Activated CD4-positive, alpha-beta T cell treated with anti-CD3 and anti-CD28 coated beads, Interleukin-2, amount 50 U/mL, for 1 hour (primary cell): ENCODE data around the gene MEIOB.
"Not testable (repeated sequence)": the region's sequence is repeated elsewhere in the genome, so short reads cannot be mapped to it uniquely, and the experiment has no call there.

ENCODE experiments used
- DNase-seq: peaks from one replicate; pipeline ENCODE4 v3.0.0-alpha.2; 2020

The MEIOB gene

DNA sequence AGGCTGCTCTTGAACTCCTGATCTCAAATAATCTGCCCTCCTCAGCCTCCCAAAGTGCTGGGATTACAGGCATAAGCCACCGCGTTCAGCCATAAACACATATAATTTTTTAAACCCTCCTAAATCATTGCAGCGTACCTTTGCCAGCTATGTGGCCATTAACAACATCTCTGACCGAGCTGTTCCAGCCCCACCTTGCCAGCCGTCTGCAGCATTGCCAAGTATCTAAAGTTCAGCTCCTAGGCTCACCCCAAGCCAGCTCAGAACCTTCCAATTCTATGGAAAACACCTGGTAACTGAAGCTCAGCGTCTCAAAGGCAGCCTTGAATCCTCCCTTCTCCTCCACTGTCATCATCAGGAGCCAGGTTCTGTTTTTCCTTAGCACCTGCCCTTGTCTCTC is 5.1 kb upstream of the MEIOB start:
- DNase-seq, result no peak

DNA sequence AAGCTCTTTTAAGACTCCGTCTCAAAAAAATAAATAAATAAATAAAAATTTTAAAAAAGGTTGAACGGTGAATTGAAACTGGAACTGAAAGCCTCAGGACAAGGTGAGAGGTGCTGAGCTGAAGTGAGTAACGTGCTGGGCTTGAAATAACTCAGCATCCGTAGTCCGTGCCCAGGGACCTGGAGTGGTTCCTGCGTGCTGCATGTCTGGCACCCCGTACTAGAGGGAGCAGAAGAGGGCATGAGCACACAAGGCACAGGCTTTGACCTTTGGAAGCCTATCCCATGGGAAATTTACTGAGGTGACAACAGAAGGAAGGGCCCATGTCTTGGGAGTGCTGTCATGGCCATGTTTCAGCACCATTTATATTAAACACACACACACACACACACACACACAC is 4.5 kb upstream of the MEIOB start:
- DNase-seq, result no peak

DNA sequence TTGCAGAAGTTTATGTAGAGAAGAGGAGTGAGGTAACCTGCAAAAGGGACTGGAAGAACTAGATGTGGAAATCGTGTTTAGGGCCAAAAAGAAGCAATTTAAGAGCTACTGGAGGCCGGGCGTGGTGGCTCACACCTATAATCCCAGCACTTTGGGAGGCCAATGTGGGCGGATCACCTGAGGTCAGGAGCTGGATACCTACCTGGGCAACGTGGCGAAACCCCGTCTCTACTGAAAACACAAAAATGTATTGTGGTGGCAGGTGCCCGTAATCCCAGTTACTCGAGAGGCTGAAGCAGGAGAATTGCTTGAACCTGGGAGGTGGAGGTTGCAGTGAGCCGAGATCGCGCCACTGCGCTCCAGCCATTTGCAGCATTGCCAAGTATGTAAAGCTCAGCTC is 4.1 kb upstream of the MEIOB start:
- DNase-seq, result not testable (repeated sequence)

DNA sequence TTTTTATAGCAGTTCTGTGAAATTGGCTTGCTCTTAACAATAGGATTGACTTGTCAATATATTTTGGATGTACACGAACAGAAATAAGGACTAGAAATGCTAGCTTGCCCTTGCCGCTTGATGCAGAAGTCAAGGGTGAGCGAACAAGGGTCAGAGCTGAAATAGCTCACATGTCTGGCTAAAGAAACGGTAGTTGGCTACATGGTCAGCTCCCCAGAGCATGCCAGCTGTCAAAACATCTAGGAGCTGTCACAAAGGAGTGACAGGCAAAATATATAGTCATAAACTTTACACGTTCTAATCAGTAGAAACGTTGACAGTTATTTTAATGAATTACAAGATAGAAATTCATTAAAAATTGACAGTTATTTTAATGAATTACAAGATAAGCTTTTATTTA is 2.9 kb upstream of the MEIOB start:
- no peak for DNase-seq

DNA sequence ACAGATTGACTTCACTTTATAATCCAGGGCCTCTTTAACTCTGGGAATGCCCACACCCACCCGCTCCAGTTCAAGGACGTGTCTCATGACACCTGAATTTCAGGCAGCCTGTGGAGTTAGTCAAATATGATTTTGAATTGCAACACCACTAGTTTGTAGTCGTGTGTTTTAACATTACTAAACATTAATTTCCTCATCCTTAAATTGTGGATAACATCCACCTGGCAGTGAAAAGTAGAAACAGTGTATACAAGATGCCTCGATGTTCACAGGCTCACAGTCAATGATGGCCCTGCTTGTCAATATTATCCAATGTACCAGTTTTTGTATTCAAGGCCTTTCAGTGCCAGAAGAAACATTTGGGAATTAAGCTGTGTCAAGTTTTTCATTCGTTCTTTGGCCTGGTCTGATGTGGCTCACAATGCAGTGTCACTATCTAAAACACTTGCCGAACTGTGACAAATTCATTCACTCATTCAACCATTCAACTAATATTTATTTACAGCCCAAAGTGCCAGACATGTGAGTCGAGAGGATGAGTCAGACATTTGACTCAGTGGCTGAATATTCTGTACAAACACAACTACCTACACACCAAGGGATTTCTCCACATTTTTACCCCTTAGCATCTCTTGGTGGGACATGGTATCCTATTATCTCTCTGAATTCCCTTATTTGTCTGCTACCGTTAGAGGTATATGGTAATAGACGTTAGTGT is 1.4 kb downstream of the MEIOB start:
- no peak for DNase-seq

DNA sequence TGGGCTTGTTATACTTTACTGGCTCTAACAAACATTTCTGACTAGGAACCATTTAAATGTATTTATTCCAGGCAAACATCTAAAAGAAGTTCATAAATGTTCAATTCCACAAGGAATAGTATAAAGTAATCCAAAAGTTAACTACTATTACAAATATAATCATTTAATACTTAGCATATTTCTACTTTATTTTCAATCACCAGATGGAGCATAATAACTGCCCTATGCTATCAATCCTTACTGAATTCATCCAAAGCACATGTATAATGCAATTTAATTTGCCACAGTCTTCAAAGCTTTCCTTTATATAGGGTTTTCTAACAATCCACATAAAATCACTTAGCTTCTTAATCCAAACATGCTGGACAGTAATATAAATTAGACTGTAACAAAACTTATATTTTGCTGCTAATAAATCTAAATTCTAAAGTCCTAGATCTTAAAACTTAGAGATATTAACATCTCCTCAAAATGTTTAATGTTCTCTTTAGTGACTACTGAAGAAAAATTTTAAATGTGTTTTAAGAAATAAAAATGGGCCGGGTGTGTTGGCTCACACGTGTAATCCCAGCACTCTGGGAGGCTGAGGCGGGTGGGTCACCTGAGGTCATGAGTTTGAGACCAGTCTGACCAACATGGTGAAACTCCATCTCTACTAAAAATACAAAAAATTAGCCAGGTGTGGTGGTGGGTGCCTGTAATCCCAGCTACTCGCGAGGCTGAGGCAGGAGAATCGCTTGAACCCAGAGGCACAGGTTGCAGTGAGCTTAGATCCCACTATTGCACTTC is 5.9 kb downstream of the MEIOB start:
- DNase-seq, result no peak

DNA sequence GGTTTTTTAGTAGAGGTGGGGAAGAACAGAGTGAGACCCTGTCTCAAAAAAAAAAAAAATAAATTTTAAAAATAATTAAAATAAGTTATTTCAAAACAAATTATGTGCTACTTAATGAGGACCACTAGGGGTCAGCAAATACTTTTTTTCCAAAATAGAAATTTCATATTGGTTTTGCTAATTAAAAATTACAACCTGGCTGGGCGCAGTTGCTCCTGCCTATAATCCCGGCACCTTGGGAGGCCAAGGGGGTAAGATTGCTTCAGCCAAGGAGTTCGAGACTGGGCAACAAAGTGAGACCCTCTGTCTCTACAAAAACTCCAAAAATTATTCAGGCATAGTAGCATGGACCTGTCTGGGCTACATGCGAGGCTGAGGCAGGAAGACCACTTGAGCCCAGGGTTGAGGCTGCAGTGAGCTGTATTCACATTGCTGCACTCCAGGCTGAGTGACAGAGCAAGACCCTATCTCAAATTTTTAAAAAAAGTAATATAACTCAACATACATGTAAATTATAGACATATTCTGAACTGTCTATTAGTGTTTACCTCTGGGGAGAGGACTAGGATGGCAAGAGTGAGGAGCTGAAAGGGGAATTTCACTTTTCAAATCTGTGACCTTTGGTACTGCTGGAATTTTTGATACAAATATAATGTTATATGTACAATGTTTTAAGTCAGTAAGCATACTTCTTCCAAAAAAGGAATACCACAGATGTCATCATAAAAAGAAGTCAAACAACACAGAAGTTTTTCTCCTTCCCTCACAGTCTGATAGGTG is 8.1 kb downstream of the MEIOB start:
- no peak for DNase-seq

DNA sequence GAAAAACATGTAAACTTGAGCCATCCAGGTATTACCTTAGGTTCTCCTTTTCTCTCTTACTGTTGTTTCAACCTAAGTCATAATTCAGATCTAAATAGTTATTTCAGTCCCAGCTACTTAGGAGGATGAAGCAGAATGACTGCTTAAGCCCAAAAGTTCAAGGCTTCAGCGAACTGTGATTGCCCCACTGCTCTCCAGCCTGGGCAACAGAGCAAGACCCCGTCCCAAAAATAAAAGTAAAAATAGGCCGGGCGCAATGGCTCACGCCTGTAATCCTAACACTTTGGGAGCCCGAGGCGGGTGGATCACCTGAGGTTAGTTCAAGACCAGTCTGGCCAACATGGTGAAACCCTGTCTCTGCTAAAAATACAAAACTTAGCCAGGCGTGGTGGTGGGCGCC is 9.6 kb downstream of the MEIOB start:
- no peak for DNase-seq

DNA sequence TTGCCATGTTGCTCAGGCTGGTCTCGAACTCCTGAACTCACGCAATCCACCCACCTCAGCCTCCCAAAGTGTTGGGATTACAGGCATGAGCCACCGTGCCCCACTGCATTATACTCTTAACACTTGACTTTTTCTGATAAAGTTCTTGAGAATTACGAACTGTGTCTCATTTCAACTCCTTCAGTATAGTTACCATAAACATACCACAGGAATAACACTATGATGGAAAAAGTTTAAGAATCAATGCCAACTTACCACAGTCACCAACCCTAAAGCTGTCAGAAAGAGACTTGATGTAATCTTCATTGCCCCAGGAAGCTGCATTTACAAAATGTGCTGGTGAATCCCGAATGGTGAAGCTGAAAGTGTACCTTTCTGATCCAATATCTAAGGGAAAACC is 10.2 kb downstream of the MEIOB start:
- DNase-seq, result no peak

DNA sequence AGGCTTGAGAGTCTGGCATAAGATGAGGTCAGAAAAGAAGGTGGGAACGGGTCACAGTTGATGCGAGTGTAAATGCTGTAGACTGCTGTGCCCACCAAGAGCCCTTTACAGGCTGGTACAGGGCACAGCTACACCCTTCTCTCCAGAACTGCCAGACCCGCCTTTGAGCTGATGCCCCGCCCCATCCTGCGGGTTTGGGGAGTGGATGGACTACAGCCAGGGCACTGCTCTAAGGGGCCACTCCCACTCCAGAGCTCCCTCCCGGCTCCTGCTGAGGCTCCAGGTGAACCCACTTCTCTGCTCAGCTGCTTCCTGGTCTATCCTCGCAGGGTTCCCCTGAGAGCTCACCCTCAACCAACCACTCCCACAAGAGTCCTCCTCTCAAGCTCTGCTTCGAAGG is 12.3 kb downstream of the MEIOB start:
- no peak for DNase-seq

DNA sequence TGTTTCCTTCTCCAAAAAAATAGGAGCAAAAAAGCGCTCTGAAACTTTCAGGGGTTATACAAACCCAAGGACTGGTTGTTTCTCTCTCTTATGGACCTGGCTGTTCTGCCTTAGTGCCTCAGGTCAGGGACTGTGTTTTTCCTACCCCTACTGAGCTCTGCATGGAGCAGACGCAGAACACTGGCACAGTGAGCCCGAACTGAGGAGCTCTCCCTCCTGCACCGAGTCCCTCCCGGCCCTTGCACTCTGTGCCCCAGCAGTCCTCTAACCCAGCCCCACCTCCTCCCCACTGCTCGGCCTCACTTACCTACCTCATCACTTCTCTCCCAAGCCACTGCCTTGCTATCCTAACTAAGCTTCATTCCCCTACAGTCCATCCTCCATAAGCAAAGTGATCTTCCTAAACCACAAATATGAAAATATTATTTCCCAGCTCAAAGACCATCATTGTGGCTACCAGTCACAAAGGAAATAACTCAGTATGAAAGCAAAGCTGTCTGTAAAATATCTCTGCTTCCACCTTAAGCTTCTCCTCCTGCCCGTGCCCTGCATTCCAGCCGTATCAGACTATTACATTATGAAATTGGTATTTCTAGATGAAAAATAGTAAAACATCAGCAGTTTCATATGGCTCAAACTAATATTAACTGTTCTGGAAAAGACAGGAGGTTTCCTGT is 13.6 kb downstream of the MEIOB start:
- DNase-seq, result no peak

DNA sequence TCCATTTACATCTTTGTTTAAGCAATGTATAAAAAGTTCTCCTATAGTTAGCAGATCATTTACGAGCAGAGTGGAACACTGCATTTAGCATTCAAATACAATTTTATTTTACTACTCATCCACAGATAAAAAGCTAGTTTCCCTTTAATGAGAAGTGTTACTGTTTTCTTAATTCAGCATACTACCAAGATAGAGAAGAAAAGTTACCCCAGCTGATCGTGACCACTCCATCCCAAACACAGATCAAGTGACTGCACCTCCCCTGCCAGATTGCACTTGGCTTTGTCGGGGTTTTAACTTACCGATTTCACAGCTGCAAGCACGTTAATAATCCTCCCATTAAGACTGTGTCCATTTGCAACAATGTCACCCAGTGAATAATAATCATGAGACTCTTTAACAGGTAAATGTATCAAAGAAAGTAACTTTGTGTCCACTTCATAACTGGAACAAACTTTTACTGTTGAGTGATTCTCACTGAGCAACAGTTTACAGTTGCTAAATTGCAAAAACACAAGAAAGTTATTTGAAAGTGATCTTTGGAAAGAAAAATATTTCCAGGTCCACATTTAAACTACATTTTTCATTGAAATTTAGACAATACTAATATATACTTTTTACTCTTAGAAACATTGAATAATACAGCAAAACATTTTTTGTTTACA is 14.4 kb downstream of the MEIOB start:
- no peak for DNase-seq

DNA sequence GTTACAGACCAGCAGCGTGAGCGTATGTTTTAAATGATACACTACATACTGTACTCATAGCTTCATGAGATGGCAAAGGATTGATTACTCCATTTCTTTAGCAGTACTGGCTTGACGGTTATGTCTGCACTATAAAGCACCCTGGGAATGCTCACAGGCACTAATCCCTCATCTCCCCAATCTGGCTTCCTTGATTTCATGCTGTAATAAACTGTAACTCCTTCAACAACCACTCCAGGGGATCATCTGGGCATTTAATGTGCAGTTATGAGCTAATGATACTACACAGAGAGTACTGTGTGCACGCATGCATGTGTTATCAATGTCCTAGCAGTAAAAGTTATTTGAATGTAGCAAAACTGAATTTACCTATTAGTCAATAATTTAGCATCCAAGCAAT is 20.2 kb downstream of the MEIOB start:
- no peak for DNase-seq

DNA sequence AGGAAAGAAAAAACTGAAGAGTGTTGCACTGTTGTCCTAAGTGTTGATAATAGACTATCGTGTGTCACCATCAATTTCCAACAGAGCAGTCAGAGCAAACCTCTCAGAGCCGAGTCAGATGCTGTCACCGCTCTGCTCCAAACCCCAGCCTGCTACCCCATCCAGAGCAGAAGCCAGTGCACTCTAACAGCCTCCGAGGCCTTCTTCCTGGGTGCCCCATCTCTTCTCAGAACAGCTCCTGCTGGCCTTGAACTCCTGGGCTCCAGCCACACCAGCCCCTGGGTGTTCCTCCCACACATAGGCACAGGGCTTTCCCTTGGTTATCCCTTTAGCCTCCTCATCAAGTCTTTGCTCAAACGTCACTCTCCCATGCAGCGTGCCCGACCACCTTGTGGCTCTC is 21.0 kb downstream of the MEIOB start:
- DNase-seq, result no peak

DNA sequence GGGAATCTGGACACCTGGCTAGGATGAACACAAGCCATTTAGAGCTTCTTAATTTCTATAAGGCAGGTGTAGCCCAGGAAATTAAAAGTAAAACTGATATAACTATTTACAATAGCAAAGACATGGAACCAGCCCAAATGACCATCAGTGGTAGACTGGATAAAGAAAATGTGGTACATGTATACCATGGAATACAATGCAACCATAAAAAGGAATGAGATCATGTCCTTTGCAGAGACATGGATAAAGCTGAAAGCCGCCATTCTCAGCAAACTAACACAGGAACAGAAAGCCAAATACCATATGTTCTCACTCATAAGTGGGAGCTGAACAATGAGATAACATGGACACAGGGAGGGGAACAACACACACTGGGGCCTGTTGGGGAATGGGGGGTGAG is 25.5 kb downstream of the MEIOB start:
- no peak for DNase-seq

DNA sequence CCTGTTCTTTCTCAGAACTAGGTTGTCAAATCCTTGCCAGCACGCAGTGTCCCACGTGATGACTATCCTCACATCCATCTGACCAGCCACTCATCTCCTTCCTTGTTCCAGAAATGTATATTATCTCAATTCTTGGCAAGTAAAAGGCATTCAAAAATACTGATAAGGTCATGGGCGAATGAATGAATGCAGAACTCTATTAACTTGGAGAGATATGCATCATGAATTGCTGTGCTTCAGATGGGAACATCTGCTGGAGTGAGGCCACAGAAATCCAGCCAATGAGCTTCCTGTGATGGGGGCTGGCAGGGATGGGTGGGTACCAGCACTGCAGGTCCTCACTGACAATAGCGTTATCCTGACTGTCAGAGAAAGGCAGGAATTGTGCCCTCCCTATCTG is 26.0 kb downstream of the MEIOB start:
- no peak for DNase-seq

DNA sequence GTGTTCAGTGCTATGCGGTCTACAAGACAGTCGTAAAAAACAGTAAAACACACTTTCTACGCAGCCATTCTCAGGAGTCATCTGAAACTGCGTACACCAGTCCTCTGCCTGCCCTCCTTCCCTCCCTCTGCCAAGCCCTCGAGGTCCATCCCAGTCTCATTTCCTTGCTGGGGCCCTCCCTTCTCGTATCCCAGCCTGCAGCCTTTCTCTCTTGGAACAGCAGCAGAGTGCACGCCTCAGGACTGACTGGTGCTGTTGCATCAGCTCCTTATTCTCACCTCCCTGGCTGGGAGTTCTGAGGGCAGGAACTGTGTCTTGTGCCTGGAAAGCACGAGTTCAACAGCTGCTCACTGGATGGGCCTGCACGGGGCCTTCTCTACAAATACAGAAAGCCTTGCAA is 32.4 kb downstream of the MEIOB start:
- DNase-seq, result no peak

DNA sequence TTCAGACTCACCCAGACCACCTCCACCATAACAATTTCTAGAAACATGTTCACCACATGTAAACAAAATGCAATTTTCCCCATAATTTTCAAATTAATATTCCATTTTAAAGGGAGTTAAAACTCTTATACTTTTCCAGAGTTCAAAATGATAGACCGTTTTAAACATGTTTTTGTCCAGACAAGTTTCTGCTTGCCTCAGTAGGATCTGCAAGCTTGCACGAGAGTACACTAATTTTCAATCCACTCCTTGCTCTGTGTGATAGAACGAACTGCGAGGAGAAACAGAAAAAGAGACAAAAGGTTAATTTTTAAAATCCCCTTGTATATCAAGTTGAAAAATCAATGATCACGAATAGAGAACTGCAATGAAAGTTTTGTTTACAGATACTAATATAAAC is 37.9 kb downstream of the MEIOB start:
- no peak for DNase-seq

DNA sequence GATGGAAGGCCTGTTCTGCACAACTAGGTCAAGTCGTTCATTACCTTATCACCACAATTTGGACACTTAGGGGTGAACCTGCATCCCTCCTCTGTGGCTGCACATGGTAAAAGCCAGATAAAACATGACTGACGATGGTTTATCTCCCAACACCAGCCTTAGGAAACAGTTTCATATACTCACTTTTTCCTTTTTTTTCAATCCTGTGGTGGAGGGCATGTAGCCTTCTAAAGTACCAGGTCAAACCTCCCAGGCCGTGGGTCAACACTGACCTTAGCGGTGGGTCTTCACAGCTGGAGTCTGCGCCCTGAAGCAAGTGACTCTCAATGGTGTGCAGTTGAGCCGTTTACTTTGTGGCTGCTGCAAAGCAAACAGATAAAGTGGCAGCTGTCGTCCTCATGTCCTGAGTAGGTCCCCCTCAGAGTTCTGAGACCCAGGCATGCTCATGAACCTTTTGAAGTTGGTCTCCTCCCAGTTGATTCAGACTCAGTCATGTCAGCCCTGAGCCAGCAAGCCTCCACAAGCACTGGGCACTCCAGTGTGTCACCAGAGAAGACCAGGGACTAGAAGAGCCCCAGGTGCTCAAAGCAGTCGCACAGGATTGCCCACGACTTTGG is 39.0 kb downstream of the MEIOB start:
- no peak for DNase-seq

DNA sequence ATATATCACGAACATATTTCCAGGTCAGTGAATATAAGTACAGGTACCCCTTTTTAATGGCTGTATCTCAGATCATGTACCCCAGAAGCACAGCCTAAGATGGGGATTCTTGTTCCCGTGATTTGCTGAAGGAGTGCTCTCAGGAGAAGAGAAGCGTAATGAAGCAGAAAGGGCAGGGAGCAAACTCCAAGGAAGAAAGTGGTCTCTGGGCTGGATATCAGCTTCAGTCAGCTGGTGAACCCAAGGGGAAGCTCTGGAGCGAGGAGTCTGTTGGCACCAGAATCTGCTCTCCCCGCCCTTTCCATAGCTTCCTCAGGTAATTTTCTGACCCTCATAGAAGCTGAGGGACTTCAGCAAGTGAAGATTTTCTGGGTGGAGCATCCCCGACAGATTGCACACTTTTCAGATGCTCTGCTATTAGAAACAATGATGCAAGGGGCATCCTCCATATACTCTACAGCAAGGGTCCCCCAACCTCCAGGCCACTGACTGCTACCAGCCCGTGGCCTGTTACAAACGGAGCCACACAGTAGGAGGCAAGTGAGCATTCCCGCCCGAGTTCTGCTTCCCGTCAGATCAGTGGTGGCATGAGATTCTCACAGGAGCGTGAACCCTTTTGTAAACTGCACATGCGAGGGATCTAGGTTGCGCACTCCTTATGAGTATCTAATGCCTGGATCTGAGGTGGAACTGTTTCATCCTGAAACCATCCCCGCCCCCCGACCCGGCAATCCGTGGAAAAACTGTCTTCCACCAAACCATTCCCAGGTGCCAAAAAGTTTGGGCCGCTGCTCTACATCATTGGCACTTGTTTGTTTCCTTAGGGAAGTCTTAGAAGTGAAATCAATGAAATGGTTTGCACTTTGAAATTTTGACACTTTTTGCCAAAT is 40.5 kb downstream of the MEIOB start:
- no peak for DNase-seq

DNA sequence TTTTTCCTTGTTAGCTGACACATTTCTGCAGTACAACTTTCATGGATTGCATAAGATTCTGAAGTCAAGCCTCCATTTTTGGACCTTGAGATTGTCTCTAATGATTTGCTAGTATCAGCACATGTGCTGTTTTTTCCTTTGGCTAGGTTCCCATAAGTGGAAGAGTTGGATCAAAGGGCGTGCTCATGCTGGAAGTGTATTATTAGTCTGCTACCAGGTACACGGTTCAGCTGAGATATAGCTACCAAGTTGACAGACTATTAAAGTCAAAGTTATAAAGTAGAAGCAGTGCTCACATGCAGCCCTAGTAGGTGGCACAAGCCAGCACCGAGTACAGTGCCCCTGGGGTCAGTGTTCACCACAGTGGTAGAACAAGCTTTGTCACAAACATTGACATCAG is 41.8 kb downstream of the MEIOB start:
- DNase-seq, result no peak
